Trophoblast cell (in vitro differentiated cells and primary cell): Measurements from ENCODE around the gene SECTM1.

Experiments
- DNase-seq, 2 donors: peaks; one replicate each; pipeline ENCODE4 v3.0.0-alpha.2; 2016
- H2AFZ ChIP-seq: 2 replicates; pipeline ENCODE4 v1.6.1; 2013; ENCODE audit warnings: low read length, moderate library complexity, mild to moderate bottlenecking; ENCODE audit not compliant: insufficient read depth, poor library complexity
- H2AK5ac ChIP-seq: 2 replicates; pipeline ENCODE4 v1.6.1; 2013; ENCODE audit warnings: mild to moderate bottlenecking, low read length
- H2BK120ac ChIP-seq: 2 replicates; pipeline ENCODE4 v1.6.1; 2013; ENCODE audit warnings: low read length, mild to moderate bottlenecking, moderate library complexity; ENCODE audit not compliant: insufficient read depth, poor library complexity
- H2BK12ac ChIP-seq: 2 replicates; pipeline ENCODE4 v1.6.1; 2013; ENCODE audit warnings: mild to moderate bottlenecking, low read length, moderate library complexity
- H2BK5ac ChIP-seq: 2 replicates; pipeline ENCODE4 v1.6.1; 2013; ENCODE audit warnings: low read length, low read depth, moderate library complexity, mild to moderate bottlenecking; ENCODE audit not compliant: poor library complexity
- H3K14ac ChIP-seq: 2 replicates; pipeline ENCODE4 v1.6.1; 2013; ENCODE audit warnings: mild to moderate bottlenecking, low read length
- H3K18ac ChIP-seq: 2 replicates; pipeline ENCODE4 v1.6.1; 2013; ENCODE audit warnings: mild to moderate bottlenecking, low read length
- H3K23ac ChIP-seq: 2 replicates; pipeline ENCODE4 v1.6.1; 2013; ENCODE audit warnings: low read length
- H3K27ac ChIP-seq: 2 replicates; pipeline ENCODE4 v1.5.1; 2013; ENCODE audit warnings: low read depth, mild to moderate bottlenecking, inconsistent platforms, low read length, moderate library complexity
- H3K27me3 ChIP-seq: 2 replicates; pipeline ENCODE4 v1.6.1; 2013; ENCODE audit warnings: inconsistent platforms, mild to moderate bottlenecking, low read length, moderate library complexity; ENCODE audit not compliant: insufficient read depth
- H3K36me3 ChIP-seq, 2 experiments: 1 replicate in 1 of 2; 2 replicates in 1 of 2; pipeline ENCODE4 v1.6.1; 2013; ENCODE audit warnings: low read length in 2 of 2, mild to moderate bottlenecking in 2 of 2, moderate library complexity in 1 of 2; ENCODE audit not compliant: insufficient read depth in 2 of 2, control insufficient read depth in 1 of 2
- H3K4ac ChIP-seq: 2 replicates; pipeline ENCODE4 v1.6.1; 2013; ENCODE audit warnings: low read depth, mild to moderate bottlenecking, low read length, moderate library complexity
- H3K4me1 ChIP-seq, 2 experiments: 1 replicate in 1 of 2; 2 replicates in 1 of 2; pipeline ENCODE4 v1.6.1; 2013; ENCODE audit warnings: low read length in 2 of 2, mild to moderate bottlenecking in 2 of 2, moderate library complexity in 1 of 2; ENCODE audit not compliant: insufficient read depth in 2 of 2, control insufficient read depth in 1 of 2
- H3K4me2 ChIP-seq: 2 replicates; pipeline ENCODE4 v1.6.1; 2013; ENCODE audit warnings: inconsistent platforms, mild to moderate bottlenecking, low read length, moderate library complexity
- H3K4me3 ChIP-seq: 2 replicates; pipeline ENCODE4 v1.5.1; 2013; ENCODE audit warnings: mild to moderate bottlenecking, low read depth, low read length, inconsistent platforms
- H3K79me1 ChIP-seq: one replicate; pipeline ENCODE4 v1.6.1; 2013; ENCODE audit warnings: low read length
- H3K79me2 ChIP-seq: 2 replicates; pipeline ENCODE4 v1.6.1; 2013; ENCODE audit warnings: low read length, mild to moderate bottlenecking; ENCODE audit not compliant: control insufficient read depth, insufficient read depth, poor library complexity
- H3K9ac ChIP-seq: 2 replicates; pipeline ENCODE4 v1.6.1; 2013; ENCODE audit warnings: mild to moderate bottlenecking, low read length
- H3K9me3 ChIP-seq: 2 replicates; pipeline ENCODE4 v1.6.1; 2013; ENCODE audit warnings: low read depth, mild to moderate bottlenecking, control low read depth, inconsistent platforms, low read length; ENCODE audit not compliant: insufficient read depth
- H4K12ac ChIP-seq: 2 replicates; pipeline ENCODE4 v1.6.1; 2013; ENCODE audit warnings: low read depth, mild to moderate bottlenecking, low read length, moderate library complexity
- H4K8ac ChIP-seq: 2 replicates; pipeline ENCODE4 v1.6.1; 2013; ENCODE audit warnings: low read depth, mild to moderate bottlenecking, low read length, moderate library complexity
- H4K91ac ChIP-seq: one replicate; pipeline ENCODE4 v1.6.1; 2013; ENCODE audit warnings: low read depth, mild to moderate bottlenecking, low read length, moderate library complexity
- WGBS: extraction: QIAGEN DNeasy Blood & Tissue Kit; methylation state at CpG from one replicate; pipeline ENCODE4 v1.1.7; 2013; ENCODE audit warnings: missing lambda C conversion rate; ENCODE audit not compliant: insufficient read length, insufficient coverage; ENCODE audit errors: extremely low coverage; 5-methylcytosine and 5-hydroxymethylcytosine counted together

Gene SECTM1

DNA sequence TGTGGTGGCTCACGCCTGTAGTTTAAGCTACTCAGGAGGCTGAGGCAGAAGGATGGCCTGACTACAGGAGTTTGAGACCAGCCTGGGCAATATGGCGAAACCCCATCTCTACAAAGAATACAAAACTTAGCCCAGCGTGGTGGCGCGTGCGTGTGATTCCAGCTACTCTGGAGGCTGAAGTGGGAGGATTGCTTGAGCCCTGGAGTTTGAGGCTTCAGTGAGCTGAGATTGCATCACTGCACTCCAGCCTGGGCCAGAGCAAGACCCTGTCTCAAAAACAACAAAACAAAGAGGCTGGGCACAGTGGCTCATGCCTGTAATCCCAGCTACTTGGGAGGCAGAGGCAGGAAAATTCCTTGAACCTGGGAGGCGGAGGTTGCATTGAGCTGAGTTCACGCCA, 53.0 kb downstream of the SECTM1 start:
- Histone ChIP-seq H3K4me3 (no peak overlapping the region), H3K79me1 (no peaks in the 10 kb centered on the region), H4K8ac (no peak overlapping the region), H4K91ac (no peak overlapping the region), H3K9me3 (peaks cover 7% of the 10 kb centered on the region), H3K4ac (no peak overlapping the region), H4K12ac (no peak overlapping the region), H3K4me2 (no peak overlapping the region), H2BK120ac (no peak overlapping the region), H3K27ac (no peak overlapping the region), H2BK12ac (no peak overlapping the region), H2AFZ (no peak overlapping the region), H3K79me2 (no peaks in the 10 kb centered on the region), H2AK5ac (no peak overlapping the region), H2BK5ac (no peak overlapping the region), H3K14ac (no peak overlapping the region), H3K18ac (no peak overlapping the region), H3K4me1 (no peaks in the 10 kb centered on the region), H3K27me3 (no peaks in the 10 kb centered on the region), H3K9ac (no peak overlapping the region), H3K23ac (no peak overlapping the region), H3K36me3 (no peaks in the 10 kb centered on the region)
- WGBS: no CpG with 5 or more reads among the region's 8 CpGs
- no peak for DNase-seq

DNA sequence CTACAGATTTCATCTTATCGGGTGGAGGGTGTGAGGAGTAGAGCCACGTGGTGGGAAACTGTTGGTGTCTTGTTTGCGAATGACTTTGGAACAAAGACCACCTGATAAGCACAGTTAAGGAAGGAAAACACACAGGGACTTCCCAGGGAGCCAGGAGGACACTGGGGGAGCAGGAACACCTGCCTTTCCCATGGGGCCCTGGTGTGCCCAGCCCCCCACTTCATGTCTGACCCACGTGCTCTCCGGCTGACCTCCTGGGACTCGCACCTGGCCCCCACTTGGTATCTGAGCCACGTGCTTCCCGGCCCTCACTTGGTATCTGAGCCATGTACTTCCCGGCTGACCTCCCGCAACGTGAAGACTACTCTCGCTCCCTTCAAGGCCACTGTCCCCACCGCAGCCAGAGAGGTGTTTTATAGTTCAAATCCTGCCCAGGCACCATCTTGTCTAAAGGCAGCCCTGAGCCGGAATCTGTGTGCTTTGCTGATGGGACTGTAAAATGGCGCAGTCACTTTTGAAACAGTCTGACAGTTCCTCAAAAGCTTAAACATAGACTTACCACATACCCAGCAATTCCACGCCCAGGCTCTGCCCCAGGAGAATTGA, 54.7 kb downstream of the SECTM1 start:
- H3K4ac ChIP-seq: no peak overlapping the region
- H3K18ac ChIP-seq: no peak overlapping the region
- DNase-seq: no peak
- H2BK5ac ChIP-seq: no peak overlapping the region
- peaks cover 7% of the 10 kb centered on the region for H3K9me3 ChIP-seq
- H2AFZ ChIP-seq: no peak overlapping the region
- no peak overlapping the region for H3K23ac ChIP-seq
- peaks cover 4 to 5% of the 10 kb centered on the region in 2 experiments for H3K4me1 ChIP-seq
- H2BK12ac ChIP-seq: no peak overlapping the region
- peaks cover under 1% of the 10 kb centered on the region for H3K79me2 ChIP-seq
- no peak overlapping the region for H3K4me2 ChIP-seq
- WGBS: no CpG with 5 or more reads among the region's 16 CpGs
- H3K79me1 ChIP-seq: no peaks in the 10 kb centered on the region
- H4K12ac ChIP-seq: no peak overlapping the region
- no peaks in the 10 kb centered on the region for H3K27me3 ChIP-seq
- no peak overlapping the region for H2BK120ac ChIP-seq
- no peak overlapping the region for H4K8ac ChIP-seq
- H3K4me3 ChIP-seq: no peak overlapping the region
- H3K14ac ChIP-seq: no peak overlapping the region
- H3K36me3 ChIP-seq: no peaks in the 10 kb centered on the region
- H3K27ac ChIP-seq: no peak overlapping the region
- H3K9ac ChIP-seq: no peak overlapping the region
- no peak overlapping the region for H2AK5ac ChIP-seq
- no peak overlapping the region for H4K91ac ChIP-seq

DNA sequence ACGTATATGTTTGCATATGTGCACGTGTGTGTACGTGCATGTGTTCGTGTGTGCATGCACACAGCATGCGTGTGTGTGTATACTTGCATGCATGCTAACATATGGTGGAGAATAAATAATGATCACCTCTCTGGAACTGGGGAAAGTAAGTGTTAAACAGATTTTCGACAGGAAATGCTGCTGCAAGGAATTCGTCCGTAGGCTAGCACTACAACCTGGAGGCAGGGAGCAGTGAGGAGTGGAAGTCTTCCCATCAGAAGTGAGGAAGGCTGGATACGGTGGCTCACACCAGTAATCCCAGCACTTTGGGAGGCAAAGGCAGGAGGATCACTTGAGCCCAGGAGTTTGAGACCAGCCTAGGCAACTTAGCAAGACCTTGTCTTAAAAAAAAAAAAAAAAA, 55.3 kb downstream of the SECTM1 start:
- Histone ChIP-seq H3K79me2 (peaks cover 5% of the 10 kb centered on the region), H3K18ac (no peak overlapping the region), H3K14ac (no peak overlapping the region), H2BK5ac (no peak overlapping the region), H4K8ac (no peak overlapping the region), H4K12ac (no peak overlapping the region), H2BK120ac (no peak overlapping the region), H3K23ac (no peak overlapping the region), H3K79me1 (peaks cover 4% of the 10 kb centered on the region), H3K27ac (no peak overlapping the region), H3K9ac (no peak overlapping the region), H3K4me2 (no peak overlapping the region), H4K91ac (no peak overlapping the region), H3K36me3 (no peaks in the 10 kb centered on the region), H3K4ac (no peak overlapping the region), H3K27me3 (no peaks in the 10 kb centered on the region), H2AFZ (no peak overlapping the region), H3K4me1 (peaks cover 6 to 7% of the 10 kb centered on the region in 2 experiments), H3K4me3 (no peak overlapping the region), H3K9me3 (peaks cover 7% of the 10 kb centered on the region), H2BK12ac (no peak overlapping the region), H2AK5ac (no peak overlapping the region)
- no CpG with 5 or more reads among the region's 9 CpGs for WGBS
- no peak for DNase-seq

DNA sequence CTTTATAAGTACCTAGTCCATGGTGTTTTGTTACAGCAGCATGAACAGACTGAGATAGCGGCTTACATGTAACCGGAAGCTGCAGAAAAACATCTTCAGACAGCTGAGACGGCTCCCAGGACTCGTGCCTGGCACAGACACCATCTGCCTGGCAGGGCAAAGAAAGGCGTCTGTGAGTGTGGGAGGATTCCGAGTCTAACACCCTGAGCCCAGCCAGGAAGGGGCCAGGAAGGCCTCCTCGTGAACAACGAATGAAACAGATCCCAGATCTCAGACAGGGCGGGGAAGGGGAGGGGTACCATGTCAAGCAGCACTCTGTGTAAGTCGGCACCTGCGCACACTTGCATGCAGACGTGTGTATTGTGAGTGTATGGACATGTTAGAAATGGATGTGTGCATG, 55.7 kb downstream of the SECTM1 start:
- no peak for DNase-seq
- no peak overlapping the region for H3K4me2 ChIP-seq
- no peaks in the 10 kb centered on the region for H3K36me3 ChIP-seq
- no peak overlapping the region for H3K23ac ChIP-seq
- H4K8ac ChIP-seq: no peak overlapping the region
- no peak overlapping the region for H2BK5ac ChIP-seq
- H4K91ac ChIP-seq: no peak overlapping the region
- no peak overlapping the region for H2AK5ac ChIP-seq
- no peak overlapping the region for H4K12ac ChIP-seq
- H3K4ac ChIP-seq: no peak overlapping the region
- WGBS: no CpG with 5 or more reads among the region's 12 CpGs
- H3K4me1 ChIP-seq: peaks cover 6 to 7% of the 10 kb centered on the region in 2 experiments
- no peak overlapping the region for H3K4me3 ChIP-seq
- H2AFZ ChIP-seq: no peak overlapping the region
- no peak overlapping the region for H2BK12ac ChIP-seq
- no peak overlapping the region for H3K27ac ChIP-seq
- H2BK120ac ChIP-seq: no peak overlapping the region
- H3K18ac ChIP-seq: no peak overlapping the region
- peaks cover 7% of the 10 kb centered on the region for H3K9me3 ChIP-seq
- H3K14ac ChIP-seq: no peak overlapping the region
- no peaks in the 10 kb centered on the region for H3K27me3 ChIP-seq
- peaks cover 9% of the 10 kb centered on the region for H3K79me2 ChIP-seq
- H3K79me1 ChIP-seq: peaks cover 8% of the 10 kb centered on the region
- no peak overlapping the region for H3K9ac ChIP-seq
